WTC11 (cell line): ENCODE results near the gene TMEM121. TPM values are rescaled to one million over a fixed set of nuclear protein-coding genes. Genes with fewer than 3 reads are reported as not detected.
"Not testable (repeated sequence)": the region's sequence is repeated elsewhere in the genome, so short reads cannot be mapped to it uniquely, and the experiment has no call there.

Experiments used
- ATAC-seq: fragments of 200-7000 bp; cut with Tn5 transposase; 2 replicates; pipeline ENCODE4 v1.10.0; 2021; ENCODE audit warnings: mild to moderate bottlenecking, moderate library complexity
- CTCF ChIA-PET: fragments of 300-600 bp; sonication (Branson Sonifier 250); formaldehyde crosslinking; loops from one replicate; lab custom pipeline; 2021; ENCODE audit warnings: antibody characterized with exemption; lab: Charles Lee
- POLR2A ChIA-PET: fragments of 350-600 bp; sonication (Branson Sonifier 250); formaldehyde crosslinking; loops from one replicate; lab custom pipeline; 2021; ENCODE audit warnings: antibody characterized with exemption; lab: Charles Lee
- DNase-seq: peaks from one replicate; pipeline ENCODE4 v3.0.0; 2021; ENCODE audit warnings: low spot score
- H3K27ac Mint-ChIP-seq: 2 replicates; pipeline ENCODE4 v1.8.0; 2021; ENCODE audit warnings: mixed read lengths
- H3K27me3 Mint-ChIP-seq: 2 replicates; pipeline ENCODE4 v1.8.0; 2021; ENCODE audit warnings: low read depth, mild to moderate bottlenecking, moderate library complexity, mixed read lengths
- H3K36me3 Mint-ChIP-seq: 2 replicates; pipeline ENCODE4 v1.8.0; 2021; ENCODE audit warnings: mixed read lengths
- H3K4me1 Mint-ChIP-seq: 2 replicates; pipeline ENCODE4 v1.8.0; 2022; ENCODE audit warnings: mixed read lengths
- H3K4me3 Mint-ChIP-seq: 2 replicates; pipeline ENCODE4 v1.8.0; 2021; ENCODE audit warnings: mild to moderate bottlenecking, moderate library complexity, mixed read lengths
- H3K9me3 Mint-ChIP-seq: 2 replicates; pipeline ENCODE4 v1.8.0; 2021; ENCODE audit warnings: mixed read lengths
- ATF3 ChIP-seq: sonication (generic); formaldehyde crosslinking; conservative IDR thresholded peaks from 2 replicates; pipeline ENCODE4 v1.8.1; 2022; ENCODE audit warnings: mild to moderate bottlenecking, missing genetic modification reagents
- CDX4 ChIP-seq: fragments of 250-450 bp; sonication (Bioruptor Pico); IDR thresholded peaks from 2 replicates; pipeline ENCODE4 v1.9.0; 2021; ENCODE audit warnings: moderate library complexity, mild to moderate bottlenecking, inconsistent platforms, borderline replicate concordance
- CTCF ChIP-seq: fragments of 200-600 bp; IDR thresholded peaks from 2 replicates; pipeline ENCODE4 v1.8.0; 2022; ENCODE audit warnings: antibody characterized with exemption
- ERG ChIP-seq: fragments of 250-450 bp; sonication (Bioruptor Pico); IDR thresholded peaks from 2 replicates; pipeline ENCODE4 v1.8.0; 2021; ENCODE audit warnings: mild to moderate bottlenecking
- IRF2 ChIP-seq: sonication (generic); formaldehyde crosslinking; IDR thresholded peaks from 2 replicates; pipeline ENCODE4 v1.8.0; 2022; ENCODE audit warnings: low read depth, missing genetic modification reagents, borderline replicate concordance
- TEAD1 ChIP-seq: sonication (generic); formaldehyde crosslinking; IDR thresholded peaks from 2 replicates; pipeline ENCODE4 v1.8.0; 2022; ENCODE audit warnings: mild to moderate bottlenecking, missing genetic modification reagents
- ZNF532 ChIP-seq: fragments of 250-450 bp; sonication (Bioruptor Pico); IDR thresholded peaks from 2 replicates; pipeline ENCODE4 v1.9.0; 2021; ENCODE audit warnings: mild to moderate bottlenecking, borderline replicate concordance
- total RNA-seq: library from RNA; stranded (reverse); gene quantifications from 3 replicates; pipeline ENCODE4 v1.2.3, GENCODE V29; 2021

The TMEM121 gene
- total RNA-seq, 1 experiment from 2014 or later = 0.81 TPM

- H3K27ac Mint-ChIP-seq, H3K4me1 Mint-ChIP-seq, DNase-seq, H3K27me3 Mint-ChIP-seq, CTCF ChIA-PET, ATAC-seq, POLR2A ChIA-PET, H3K4me3 Mint-ChIP-seq: not testable (repeated sequence)
- peaks cover 53% of the 10 kb centered on the region for H3K9me3 Mint-ChIP-seq
- peaks cover 48% of the 10 kb centered on the region for H3K36me3 Mint-ChIP-seq
These were observed 40.1 kb downstream of the TMEM121 start for GRCh38 chr14:105566248-105567163.

- DNase-seq, ATAC-seq, H3K27ac Mint-ChIP-seq, H3K4me1 Mint-ChIP-seq, POLR2A ChIA-PET, CTCF ChIA-PET, H3K4me3 Mint-ChIP-seq, H3K27me3 Mint-ChIP-seq: not testable (repeated sequence)
- Mint-ChIP-seq H3K9me3 (peaks cover 52% of the 10 kb centered on the region), H3K36me3 (peaks cover 47% of the 10 kb centered on the region)
These were observed 41.1 kb downstream of the TMEM121 start for GRCh38 chr14:105567164-105568103.

GRCh38 chr14:105568140-105568843 is 41.9 kb downstream of the TMEM121 start:
- H3K4me3 Mint-ChIP-seq, H3K4me1 Mint-ChIP-seq, H3K27me3 Mint-ChIP-seq, H3K27ac Mint-ChIP-seq, ATAC-seq, DNase-seq, CTCF ChIA-PET, POLR2A ChIA-PET: not testable (repeated sequence)
- Mint-ChIP-seq H3K36me3 (peaks cover 42% of the 10 kb centered on the region), H3K9me3 (peaks cover 48% of the 10 kb centered on the region)

- ATAC-seq (no peak), DNase-seq (no peak)
- peaks cover 46% of the 10 kb centered on the region for H3K36me3 Mint-ChIP-seq
- no peak overlapping the region for H3K4me3 Mint-ChIP-seq
- H3K4me1 Mint-ChIP-seq = no peaks in the 10 kb centered on the region
- peaks cover 10% of the 10 kb centered on the region for H3K27me3 Mint-ChIP-seq
- ChIA-PET CTCF (no interaction called here), POLR2A (no interaction called here)
- peaks cover 50% of the 10 kb centered on the region for H3K9me3 Mint-ChIP-seq
- H3K27ac Mint-ChIP-seq = no peak overlapping the region
- TF ChIP-seq ZNF532 (CRISPR knock-in tag) = no peak
- TF ChIP-seq, all 79 proteins: peak for 0
These were observed 42.7 kb downstream of the TMEM121 start for GRCh38 chr14:105568859-105569766.

GRCh38 chr14:105570482-105570881 is 44.1 kb downstream of the TMEM121 start:
- Mint-ChIP-seq H3K4me1 (no peaks in the 10 kb centered on the region), H3K9me3 (peaks cover 45% of the 10 kb centered on the region), H3K4me3 (no peak overlapping the region), H3K27me3 (peaks cover 7% of the 10 kb centered on the region), H3K27ac (no peak overlapping the region), H3K36me3 (peaks cover 41% of the 10 kb centered on the region)
- ATAC-seq (no peak), DNase-seq (no peak)
- CTCF ChIA-PET = no interaction called here
- POLR2A ChIA-PET = no interaction called here
- TF ChIP-seq TEAD1 (CRISPR knock-in tag) (no peak), ERG (CRISPR knock-in tag) (no peak), CTCF (no peak), CDX4 (no peak), IRF2 (no peak), ATF3 (no peak)
